ENCODE measurements around the gene HSPA1L. TPM values are rescaled to one million over a fixed set of nuclear protein-coding genes. Genes with fewer than 3 reads are reported as not detected.

HSPA1L gene
- total RNA-seq, 1 donor from 2014 or later, result 5.2 TPM

- Histone ChIP-seq H3K9ac (ENCODE audit: low read depth in 1 of 3, low read length in 3 of 3) (peak overlapping the region in 2 of 3 donors; percentile 64 to 98), H3K4me1 (ENCODE audit: control insufficient read depth in 3 of 3, insufficient read depth in 3 of 3, low read length in 3 of 3) (peaks cover 27 to 35% (median 30%) of the 10 kb centered on the region in 3 donors), H3K4me3 (ENCODE audit: low read length in 3 of 3) (peak overlapping the region; percentile 13 to 44 (median 28)), H3K27ac (ENCODE audit: low read depth, low read length) (peak overlapping the region; percentile 97), H3K36me3 (ENCODE audit: control insufficient read depth in 3 of 3, insufficient read depth in 3 of 3, low read length in 3 of 3) (peaks cover 30 to 36% (median 30%) of the 10 kb centered on the region in 3 donors), H3K9me3 (ENCODE audit: control insufficient read depth in 3 of 3, low read length in 3 of 3) (no peaks in the 10 kb centered on the region), H3K27me3 (ENCODE audit: control insufficient read depth in 3 of 3, insufficient read depth in 3 of 3, low read length in 3 of 3) (no peaks in the 10 kb centered on the region)
Observed at GRCh38 chr6:31837369-31838113, 22.5 kb upstream of the HSPA1L start.

- peaks cover 28 to 36% (median 31%) of the 10 kb centered on the region in 3 donors for H3K4me1 ChIP-seq (ENCODE audit: control insufficient read depth in 3 of 3, insufficient read depth in 3 of 3, low read length in 3 of 3)
Observed at GRCh38 chr6:31836474-31837368, 21.6 kb upstream of the HSPA1L start.

GRCh38 chr6:31836047-31836473 is 21.0 kb upstream of the HSPA1L start:
- Histone ChIP-seq H3K36me3 (ENCODE audit: control insufficient read depth in 3 of 3, insufficient read depth in 3 of 3, low read length in 3 of 3) (peaks cover 30 to 36% (median 30%) of the 10 kb centered on the region in 3 donors), H3K4me3 (ENCODE audit: low read length in 3 of 3) (peak overlapping the region; percentile 96 to 98 (median 97)), H3K27me3 (ENCODE audit: control insufficient read depth in 3 of 3, insufficient read depth in 3 of 3, low read length in 3 of 3) (no peaks in the 10 kb centered on the region), H3K9me3 (ENCODE audit: control insufficient read depth in 3 of 3, low read length in 3 of 3) (no peaks in the 10 kb centered on the region), H3K27ac (ENCODE audit: low read depth, low read length) (peak overlapping the region; percentile 97), H3K9ac (ENCODE audit: low read depth in 1 of 3, low read length in 3 of 3) (peak overlapping the region; percentile 65 to 98 (median 98)), H3K4me1 (ENCODE audit: control insufficient read depth in 3 of 3, insufficient read depth in 3 of 3, low read length in 3 of 3) (peaks cover 35 to 43% (median 36%) of the 10 kb centered on the region in 3 donors)

More at GRCh38 chr6:31836474-31837368, 21.6 kb upstream of the HSPA1L start:
- H3K27me3 ChIP-seq (ENCODE audit: control insufficient read depth in 3 of 3, insufficient read depth in 3 of 3, low read length in 3 of 3), result no peaks in the 10 kb centered on the region
- H3K27ac ChIP-seq (ENCODE audit: low read depth, low read length), result peak overlapping the region; percentile 97
- H3K4me3 ChIP-seq (ENCODE audit: low read length in 3 of 3), result peak overlapping the region; percentile 96 to 98 (median 97)
- H3K9me3 ChIP-seq (ENCODE audit: control insufficient read depth in 3 of 3, low read length in 3 of 3), result no peaks in the 10 kb centered on the region
- peak overlapping the region; percentile 65 to 98 (median 98) for H3K9ac ChIP-seq (ENCODE audit: low read depth in 1 of 3, low read length in 3 of 3)
- peaks cover 30 to 36% (median 30%) of the 10 kb centered on the region in 3 donors for H3K36me3 ChIP-seq (ENCODE audit: control insufficient read depth in 3 of 3, insufficient read depth in 3 of 3, low read length in 3 of 3)

- H3K36me3 ChIP-seq (ENCODE audit: control insufficient read depth in 3 of 3, insufficient read depth in 3 of 3, low read length in 3 of 3), result peaks cover 22 to 24% (median 22%) of the 10 kb centered on the region in 3 donors
- no peaks in the 10 kb centered on the region for H3K27me3 ChIP-seq (ENCODE audit: control insufficient read depth in 3 of 3, insufficient read depth in 3 of 3, low read length in 3 of 3)
- H3K9ac ChIP-seq (ENCODE audit: low read depth in 1 of 3, low read length in 3 of 3), result peak overlapping the region; percentile 96 to 98 (median 98)
- no peaks in the 10 kb centered on the region for H3K9me3 ChIP-seq (ENCODE audit: control insufficient read depth in 3 of 3, low read length in 3 of 3)
- H3K4me1 ChIP-seq (ENCODE audit: control insufficient read depth in 3 of 3, insufficient read depth in 3 of 3, low read length in 3 of 3), result peaks cover 39 to 46% (median 41%) of the 10 kb centered on the region in 3 donors
- H3K27ac ChIP-seq (ENCODE audit: low read depth, low read length), result peak overlapping the region; percentile 97
- peak overlapping the region; percentile 96 to 98 (median 97) for H3K4me3 ChIP-seq (ENCODE audit: low read length in 3 of 3)
Observed at GRCh38 chr6:31834367-31835250, 19.5 kb upstream of the HSPA1L start.

- Histone ChIP-seq H3K27ac (ENCODE audit: low read depth, low read length) (peak overlapping the region; percentile 66), H3K4me1 (ENCODE audit: control insufficient read depth in 3 of 3, insufficient read depth in 3 of 3, low read length in 3 of 3) (peaks cover 26 to 30% (median 27%) of the 10 kb centered on the region in 3 donors), H3K9ac (ENCODE audit: low read depth in 1 of 3, low read length in 3 of 3) (peak overlapping the region in 2 of 3 donors; percentile 68 to 80)
Observed at GRCh38 chr6:31831350-31832215, 16.5 kb upstream of the HSPA1L start.

GRCh38 chr6:31830886-31831335 is 15.8 kb upstream of the HSPA1L start:
- Histone ChIP-seq H3K4me3 (ENCODE audit: low read length in 3 of 3) (peak overlapping the region; percentile 80 to 83 (median 82)), H3K9me3 (ENCODE audit: control insufficient read depth in 3 of 3, low read length in 3 of 3) (no peaks in the 10 kb centered on the region), H3K9ac (ENCODE audit: low read depth in 1 of 3, low read length in 3 of 3) (peak overlapping the region; percentile 59 to 80 (median 68)), H3K4me1 (ENCODE audit: control insufficient read depth in 3 of 3, insufficient read depth in 3 of 3, low read length in 3 of 3) (peaks cover 23 to 27% (median 24%) of the 10 kb centered on the region in 3 donors), H3K27ac (ENCODE audit: low read depth, low read length) (peak overlapping the region; percentile 66), H3K27me3 (ENCODE audit: control insufficient read depth in 3 of 3, insufficient read depth in 3 of 3, low read length in 3 of 3) (no peaks in the 10 kb centered on the region), H3K36me3 (ENCODE audit: control insufficient read depth in 3 of 3, insufficient read depth in 3 of 3, low read length in 3 of 3) (peaks cover 0 to 1% (median 0%) of the 10 kb centered on the region in 3 donors)

More at GRCh38 chr6:31831350-31832215, 16.5 kb upstream of the HSPA1L start:
- Histone ChIP-seq H3K27me3 (ENCODE audit: control insufficient read depth in 3 of 3, insufficient read depth in 3 of 3, low read length in 3 of 3) (no peaks in the 10 kb centered on the region), H3K36me3 (ENCODE audit: control insufficient read depth in 3 of 3, insufficient read depth in 3 of 3, low read length in 3 of 3) (peaks cover 0 to 6% (median 0%) of the 10 kb centered on the region in 3 donors), H3K9me3 (ENCODE audit: control insufficient read depth in 3 of 3, low read length in 3 of 3) (no peaks in the 10 kb centered on the region), H3K4me3 (ENCODE audit: low read length in 3 of 3) (peak overlapping the region; percentile 80 to 83 (median 82))

GRCh38 chr6:31829633-31830283 is 14.7 kb upstream of the HSPA1L start:
- H3K27ac ChIP-seq (ENCODE audit: low read depth, low read length), result peak overlapping the region; percentile 66
- no peaks in the 10 kb centered on the region for H3K36me3 ChIP-seq (ENCODE audit: control insufficient read depth in 3 of 3, insufficient read depth in 3 of 3, low read length in 3 of 3)
- H3K4me3 ChIP-seq (ENCODE audit: low read length in 3 of 3), result peak overlapping the region; percentile 80 to 83 (median 82)
- no peaks in the 10 kb centered on the region for H3K27me3 ChIP-seq (ENCODE audit: control insufficient read depth in 3 of 3, insufficient read depth in 3 of 3, low read length in 3 of 3)
- H3K9me3 ChIP-seq (ENCODE audit: control insufficient read depth in 3 of 3, low read length in 3 of 3), result no peaks in the 10 kb centered on the region
- peak overlapping the region; percentile 59 to 83 (median 68) for H3K9ac ChIP-seq (ENCODE audit: low read depth in 1 of 3, low read length in 3 of 3)
- H3K4me1 ChIP-seq (ENCODE audit: control insufficient read depth in 3 of 3, insufficient read depth in 3 of 3, low read length in 3 of 3), result peaks cover 19 to 24% (median 21%) of the 10 kb centered on the region in 3 donors

Measured in skeletal muscle tissue (tissue), 4 donors.